Measurements from ENCODE around the gene ZBTB11. TPM values are rescaled to one million over a fixed set of nuclear protein-coding genes. Genes with fewer than 3 reads are reported as not detected.

Gene ZBTB11
- total and polyA plus RNA-seq, 2 donors (not counting 3 experiments of a cell fraction or from before 2014, with no cell fraction given), result 4.2 to 15.8 TPM

DNA sequence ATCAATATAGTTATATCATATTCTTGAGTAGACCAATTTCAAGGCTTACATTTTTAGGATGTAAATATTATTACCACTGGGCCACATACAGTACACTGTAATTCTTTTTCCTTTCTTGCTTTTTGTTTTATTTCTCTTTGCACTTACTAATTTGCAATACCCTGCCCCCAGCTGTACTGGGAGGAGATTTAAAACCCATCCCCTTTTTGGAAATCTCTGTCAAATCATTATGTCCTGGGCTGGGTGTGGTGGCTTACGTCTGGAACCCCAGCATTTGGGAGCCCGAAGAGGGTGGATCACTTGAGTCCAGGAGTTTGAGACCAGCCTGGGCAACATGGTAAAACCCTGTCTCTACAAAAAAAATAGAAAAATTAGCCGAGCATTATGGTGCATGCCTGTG, 16.2 kb downstream of the ZBTB11 start:
- POLR2A ChIA-PET, result no interaction called here
- no peak overlapping the region for H3K4me3 ChIP-seq (replicated peaks in 1 of 3; ENCODE audit: insufficient read depth in 1 of 3, low read depth in 1 of 3, low read length in 3 of 3)
- H2AFZ ChIP-seq (ENCODE audit: low read depth, low read length), result no peak overlapping the region
- TF ChIP-seq FOS (IDR thresholded peaks at IDR 0.05; ENCODE audit: borderline replicate concordance, insufficient read depth, low read length) (no peak), EZH2 (IDR thresholded peaks at IDR 0.05; ENCODE audit: borderline replicate concordance, low read depth, low read length, severe bottlenecking) (no peak), MAX (IDR thresholded peaks at IDR 0.05; ENCODE audit: insufficient read depth, insufficient read length) (no peak), POLR2A (IDR thresholded peaks at IDR 0.05; ENCODE audit: low read depth, low read length) (no peak), POLR2AphosphoS5 (IDR thresholded peaks at IDR 0.05; ENCODE audit: insufficient read depth, low read depth, low read length) (no peak), GATA2 (IDR thresholded peaks at IDR 0.05; ENCODE audit: insufficient read depth, insufficient read length, low read depth, low read length) (no peak), JUN (IDR thresholded peaks at IDR 0.05; ENCODE audit: borderline replicate concordance, insufficient read depth, insufficient read length, low read depth) (no peak), MYC (IDR thresholded peaks at IDR 0.05; ENCODE audit: low read depth, low read length) (no peak)
- TF ChIP-seq, protein P1, sequence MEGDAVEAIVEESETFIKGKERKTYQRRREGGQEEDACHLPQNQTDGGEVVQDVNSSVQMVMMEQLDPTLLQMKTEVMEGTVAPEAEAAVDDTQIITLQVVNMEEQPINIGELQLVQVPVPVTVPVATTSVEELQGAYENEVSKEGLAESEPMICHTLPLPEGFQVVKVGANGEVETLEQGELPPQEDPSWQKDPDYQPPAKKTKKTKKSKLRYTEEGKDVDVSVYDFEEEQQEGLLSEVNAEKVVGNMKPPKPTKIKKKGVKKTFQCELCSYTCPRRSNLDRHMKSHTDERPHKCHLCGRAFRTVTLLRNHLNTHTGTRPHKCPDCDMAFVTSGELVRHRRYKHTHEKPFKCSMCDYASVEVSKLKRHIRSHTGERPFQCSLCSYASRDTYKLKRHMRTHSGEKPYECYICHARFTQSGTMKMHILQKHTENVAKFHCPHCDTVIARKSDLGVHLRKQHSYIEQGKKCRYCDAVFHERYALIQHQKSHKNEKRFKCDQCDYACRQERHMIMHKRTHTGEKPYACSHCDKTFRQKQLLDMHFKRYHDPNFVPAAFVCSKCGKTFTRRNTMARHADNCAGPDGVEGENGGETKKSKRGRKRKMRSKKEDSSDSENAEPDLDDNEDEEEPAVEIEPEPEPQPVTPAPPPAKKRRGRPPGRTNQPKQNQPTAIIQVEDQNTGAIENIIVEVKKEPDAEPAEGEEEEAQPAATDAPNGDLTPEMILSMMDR (IDR thresholded peaks at IDR 0.05; ENCODE audit: extremely low read depth in 1 of 2, insufficient read depth in 1 of 2, low read depth in 1 of 2, low read length in 2 of 2), result no peak
- no peaks in the 10 kb centered on the region for H3K9me1 ChIP-seq (replicated peaks; ENCODE audit: control insufficient read depth, extremely low read depth, insufficient read depth, low read length)
- intact Hi-C loops (cut with micrococcal nuclease) (no loop called here), dilution Hi-C loops (cut with MboI; ENCODE audit: extremely low pct_ligation_motif_present, low sequenced_read_pairs) (no loop called here)
- H3K4me2 ChIP-seq (ENCODE audit: insufficient read depth, low read length), result no peak overlapping the region
- DNase-seq (ENCODE audit: low read depth, low spot score), result no peak
- H3K9ac ChIP-seq (replicated peaks; ENCODE audit: extremely low read depth, insufficient read depth, low read length), result no peak overlapping the region
- H4K20me1 ChIP-seq (replicated peaks; ENCODE audit: control insufficient read depth, extremely low read depth, insufficient read depth, low read length), result no peaks in the 10 kb centered on the region
- no peaks in the 10 kb centered on the region for H3K79me2 ChIP-seq (ENCODE audit: control insufficient read depth, insufficient read depth, low read length)
- no peak overlapping the region for H3K27ac ChIP-seq (ENCODE audit: insufficient read depth, low read depth, low read length)
- CTCF ChIA-PET, result no interaction called here
- H3K27me3 ChIP-seq (ENCODE audit: control insufficient read depth in 2 of 2, insufficient read depth in 2 of 2, low read length in 2 of 2), result no peaks in the 10 kb centered on the region
- no peaks in the 10 kb centered on the region for H3K9me3 ChIP-seq (replicated peaks; ENCODE audit: control insufficient read depth, insufficient read depth, low read length)
- H3K4me1 ChIP-seq (ENCODE audit: control insufficient read depth, extremely low read depth, insufficient read depth, low read length), result no peaks in the 10 kb centered on the region
- BruUV-seq (replicated peaks), result no TSS peak
- no peak for FAIRE-seq
- H3K36me3 ChIP-seq (ENCODE audit: control insufficient read depth in 2 of 2, extremely low read depth in 1 of 2, insufficient read depth in 2 of 2, low read length in 2 of 2), result peaks cover 7 to 18% of the 10 kb centered on the region in 2 experiments

All from endothelial cell of umbilical vein (primary cell).